ENCODE measurements around the gene YAF2. TPM values are rescaled to one million over a fixed set of nuclear protein-coding genes. Genes with fewer than 3 reads are reported as not detected.
A peak's percentile ranks its signal among the peaks of the same experiment; 100 is the strongest.

Gene YAF2, protein sequence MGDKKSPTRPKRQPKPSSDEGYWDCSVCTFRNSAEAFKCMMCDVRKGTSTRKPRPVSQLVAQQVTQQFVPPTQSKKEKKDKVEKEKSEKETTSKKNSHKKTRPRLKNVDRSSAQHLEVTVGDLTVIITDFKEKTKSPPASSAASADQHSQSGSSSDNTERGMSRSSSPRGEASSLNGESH
- 21.2 TPM for polyA plus RNA-seq (2012; ENCODE audit: insufficient read depth, insufficient read length)

GRCh38 chr12:42238240-42239140, at the start of gene YAF2:
TSS of gene YAF2 (minus strand) at chr12:42238248. CDS start at chr12:42238180, 68 bp downstream.
- peak; percentile 72 for DNase-seq (ENCODE audit: low read depth, low spot score)
- H3K4me3 ChIP-seq (ENCODE audit: low read length), result peak within 1 kb of the TSS; percentile 81

DNA sequence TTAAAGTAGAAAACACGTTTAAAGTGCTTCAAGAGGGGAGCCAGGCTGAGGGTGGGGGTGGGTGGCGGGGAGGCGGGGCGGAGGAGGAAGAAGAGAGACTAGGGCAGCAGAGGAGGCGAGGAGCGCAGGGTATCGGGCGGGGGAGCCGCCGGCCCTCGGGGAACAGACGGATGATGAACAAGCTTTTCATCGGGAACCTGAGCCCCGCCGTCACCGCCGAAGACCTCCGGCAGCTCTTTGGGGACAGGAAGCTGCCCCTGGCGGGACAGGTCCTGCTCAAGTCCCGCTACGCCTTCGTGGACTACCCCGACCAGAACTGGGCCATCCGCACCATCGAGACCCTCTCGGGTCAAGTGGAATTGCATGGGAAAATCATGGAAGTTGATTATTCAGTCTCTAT, 48.7 kb upstream of the YAF2 start:
- H3K4me3 ChIP-seq (ENCODE audit: low read length), result no peak overlapping the region
- no peak for DNase-seq (ENCODE audit: low read depth, low spot score)

DNA sequence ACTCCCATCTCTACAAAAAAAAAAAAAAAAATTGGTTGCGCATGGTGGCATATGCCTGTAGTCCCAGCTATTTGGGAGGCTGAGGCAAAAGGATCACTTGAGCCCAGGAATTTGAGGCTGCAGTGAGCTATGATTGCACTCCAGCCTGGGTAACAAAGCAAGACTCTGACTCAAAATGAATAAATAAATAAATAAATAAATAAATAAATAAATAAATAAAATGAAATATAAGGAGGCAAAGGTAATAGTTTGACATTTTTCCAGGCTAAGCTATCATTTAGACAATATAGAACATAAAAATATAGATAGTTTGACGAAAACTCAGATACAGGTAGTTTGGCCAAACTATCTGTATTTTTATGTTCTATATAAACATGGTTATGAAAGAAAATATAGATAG, 47.4 kb upstream of the YAF2 start:
- no peak overlapping the region for H3K4me3 ChIP-seq (ENCODE audit: low read length)

GRCh38 chr12:42284876-42285275, 46.8 kb upstream of the YAF2 start:
- DNase-seq (ENCODE audit: low read depth, low spot score), result no peak
- no peak overlapping the region for H3K4me3 ChIP-seq (ENCODE audit: low read length)

More for the DNA sequence above, 47.4 kb upstream of the YAF2 start:
- no peak for DNase-seq (ENCODE audit: low read depth, low spot score)

- H3K4me3 ChIP-seq (ENCODE audit: low read length), result no peak overlapping the region
Observed at GRCh38 chr12:42284157-42284556, 46.1 kb upstream of the YAF2 start.

GRCh38 chr12:42283739-42284138, 45.7 kb upstream of the YAF2 start:
- no peak overlapping the region for H3K4me3 ChIP-seq (ENCODE audit: low read length)
- no peak for DNase-seq (ENCODE audit: low read depth, low spot score)

More at GRCh38 chr12:42284157-42284556, 46.1 kb upstream of the YAF2 start:
- no peak for DNase-seq (ENCODE audit: low read depth, low spot score)

DNA sequence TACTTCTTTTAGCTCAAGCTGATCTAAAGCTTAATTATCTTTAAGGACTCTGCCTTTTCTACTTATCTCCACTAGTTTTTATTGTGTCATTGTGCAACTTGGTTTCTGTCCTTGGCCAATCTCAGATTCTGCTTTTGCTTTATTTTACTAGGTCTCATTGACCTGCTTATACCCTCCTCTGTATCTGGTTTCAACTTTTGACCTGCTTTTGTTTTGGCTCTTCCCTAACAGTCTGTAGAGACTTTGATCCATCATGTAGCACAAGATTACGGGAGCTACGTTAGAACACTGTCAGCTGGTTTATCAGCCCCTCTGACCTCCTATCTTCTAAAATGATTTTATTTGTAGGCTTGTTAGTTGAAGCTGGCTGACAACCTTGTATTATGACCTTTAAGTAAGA, 44.2 kb upstream of the YAF2 start:
- no peak overlapping the region for H3K4me3 ChIP-seq (ENCODE audit: low read length)
- no peak for DNase-seq (ENCODE audit: low read depth, low spot score)

GRCh38 chr12:42281844-42282243, 43.8 kb upstream of the YAF2 start:
- DNase-seq (ENCODE audit: low read depth, low spot score), result no peak
- H3K4me3 ChIP-seq (ENCODE audit: low read length), result no peak overlapping the region

GRCh38 chr12:42281278-42281677, 43.2 kb upstream of the YAF2 start:
- no peak for DNase-seq (ENCODE audit: low read depth, low spot score)
- no peak overlapping the region for H3K4me3 ChIP-seq (ENCODE audit: low read length)

- H3K4me3 ChIP-seq (ENCODE audit: low read length), result no peak overlapping the region
- DNase-seq (ENCODE audit: low read depth, low spot score), result no peak
Observed at GRCh38 chr12:42278128-42278510, 40.1 kb upstream of the YAF2 start.

DNA sequence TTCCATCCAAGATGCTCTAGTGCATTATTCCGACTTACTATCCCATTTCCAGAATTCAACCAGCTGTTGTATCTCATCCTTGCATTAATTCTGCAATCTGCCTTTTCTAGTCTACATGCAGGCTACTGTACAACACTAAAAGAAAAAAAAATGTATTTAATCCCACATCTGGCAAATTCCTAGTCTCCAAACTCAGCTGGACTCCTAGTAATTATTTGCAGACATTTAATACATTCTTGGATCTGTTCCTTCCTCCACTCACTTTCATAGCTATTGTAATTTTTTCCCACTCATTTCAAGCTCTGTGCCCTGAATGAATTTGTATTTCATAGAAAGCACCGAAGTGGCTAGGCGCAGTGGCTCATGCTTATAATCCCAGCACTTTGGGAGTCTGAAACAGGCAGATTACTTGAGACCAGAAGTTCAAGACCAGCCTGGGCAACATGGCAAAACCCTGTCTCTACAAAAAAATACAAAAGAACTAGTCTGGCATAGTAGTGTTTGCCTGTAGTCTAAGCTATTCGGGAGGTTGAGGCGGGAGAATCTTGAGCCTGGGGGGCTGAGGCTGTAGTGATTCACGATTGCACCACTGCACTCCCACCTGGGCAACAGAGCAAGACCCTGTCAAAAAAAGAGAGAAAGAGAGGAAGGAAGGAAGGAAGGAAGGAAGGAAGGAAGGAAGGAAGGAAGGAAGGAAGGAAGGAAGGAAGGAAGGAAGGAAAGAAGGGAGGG, 39.5 kb upstream of the YAF2 start:
- DNase-seq (ENCODE audit: low read depth, low spot score), result no peak
- no peak overlapping the region for H3K4me3 ChIP-seq (ENCODE audit: low read length)

DNA sequence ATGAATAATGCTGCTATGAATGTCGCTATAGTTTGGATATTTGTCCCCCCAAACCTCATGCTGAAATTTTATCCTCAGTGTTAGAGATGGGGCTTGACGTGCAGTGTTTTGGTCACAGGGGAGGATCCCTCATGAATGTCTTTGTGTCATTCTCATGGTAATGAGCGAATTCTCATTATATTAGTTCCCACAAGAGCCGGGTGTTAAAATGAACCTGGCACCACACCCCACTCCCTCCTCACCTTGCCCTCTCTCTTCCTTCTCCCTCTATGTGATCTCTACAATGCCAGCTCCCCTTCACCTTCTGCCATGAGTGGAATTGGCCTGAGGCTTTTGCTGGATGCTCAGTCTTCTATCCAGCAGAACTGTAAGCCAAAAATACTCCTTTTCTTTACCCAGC, 37.5 kb upstream of the YAF2 start:
- no peak overlapping the region for H3K4me3 ChIP-seq (ENCODE audit: low read length)
- DNase-seq (ENCODE audit: low read depth, low spot score), result no peak

GRCh38 chr12:42273706-42274105, 35.7 kb upstream of the YAF2 start:
- no peak for DNase-seq (ENCODE audit: low read depth, low spot score)
- H3K4me3 ChIP-seq (ENCODE audit: low read length), result no peak overlapping the region

DNA sequence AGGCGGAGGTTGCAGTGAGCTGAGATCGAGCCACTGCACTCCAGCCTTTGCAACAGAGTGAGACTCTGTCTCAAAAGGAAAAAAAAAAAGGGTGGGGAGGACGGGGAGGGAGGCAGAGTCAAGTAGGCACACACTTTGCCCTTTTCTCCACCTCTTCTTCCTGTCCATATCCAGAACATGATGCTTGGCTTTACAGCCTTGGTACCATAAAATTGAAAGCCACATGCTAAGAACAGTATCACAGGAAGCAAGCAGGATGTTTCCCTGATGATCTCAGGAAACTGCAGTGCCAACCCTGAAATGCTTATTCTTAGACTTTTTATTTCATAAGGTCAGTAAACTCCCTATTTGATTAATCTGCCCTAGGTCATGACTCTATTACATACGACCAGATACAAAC, 32.5 kb upstream of the YAF2 start:
- H3K4me3 ChIP-seq (ENCODE audit: low read length), result no peak overlapping the region
- no peak for DNase-seq (ENCODE audit: low read depth, low spot score)

GRCh38 chr12:42267413-42268190, 29.6 kb upstream of the YAF2 start:
- no peak for DNase-seq (ENCODE audit: low read depth, low spot score)
- H3K4me3 ChIP-seq (ENCODE audit: low read length), result no peak overlapping the region

GRCh38 chr12:42266579-42267230, 28.7 kb upstream of the YAF2 start:
- no peak for DNase-seq (ENCODE audit: low read depth, low spot score)
- H3K4me3 ChIP-seq (ENCODE audit: low read length), result no peak overlapping the region

DNA sequence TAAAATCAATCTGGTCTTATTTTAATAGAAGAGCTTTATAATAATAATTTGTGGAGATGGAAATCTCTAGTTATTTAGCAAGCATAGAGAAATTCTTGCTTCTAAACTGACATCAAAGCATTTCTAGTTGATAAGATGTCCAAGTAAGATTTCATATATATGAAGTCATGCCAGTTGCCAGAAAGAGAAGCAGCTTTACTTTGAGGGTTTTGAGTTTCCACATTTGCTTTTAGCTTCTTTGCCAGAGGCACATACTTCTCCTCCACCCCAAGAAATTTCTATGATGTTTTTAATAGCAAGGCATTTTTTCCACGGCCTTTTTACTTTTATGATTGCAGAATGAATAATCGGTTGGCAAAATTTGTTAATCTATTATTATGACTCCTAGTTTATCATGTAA, 24.2 kb upstream of the YAF2 start:
- DNase-seq (ENCODE audit: low read depth, low spot score), result no peak
- no peak overlapping the region for H3K4me3 ChIP-seq (ENCODE audit: low read length)

DNA sequence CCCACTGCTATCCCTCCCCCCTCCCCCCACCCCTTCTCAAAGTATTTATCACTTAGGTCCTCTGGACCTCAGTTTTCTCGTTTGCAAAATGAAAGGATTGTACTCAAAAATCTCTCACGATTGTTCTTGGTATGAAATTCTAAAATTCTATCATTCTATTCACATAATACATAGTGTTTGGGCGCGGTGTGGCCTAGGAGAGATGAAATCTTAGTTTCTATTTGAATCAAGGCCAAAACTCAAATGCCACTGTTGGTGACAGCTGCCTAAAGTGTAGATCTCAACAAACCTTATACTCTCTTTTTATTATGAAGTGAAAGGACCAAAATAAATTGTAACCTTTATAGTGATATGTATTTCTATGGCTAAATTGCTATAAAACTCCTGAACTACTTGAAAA, 23.7 kb upstream of the YAF2 start:
- no peak overlapping the region for H3K4me3 ChIP-seq (ENCODE audit: low read length)
- DNase-seq (ENCODE audit: low read depth, low spot score), result no peak

- no peak overlapping the region for H3K4me3 ChIP-seq (ENCODE audit: low read length)
- no peak for DNase-seq (ENCODE audit: low read depth, low spot score)
Observed at GRCh38 chr12:42260518-42260917, 22.5 kb upstream of the YAF2 start.
